GM23338 (cell line): ENCODE measurements around the gene SRSF8. TPM values are rescaled to one million over a fixed set of nuclear protein-coding genes. Genes with fewer than 3 reads are reported as not detected.

Source experiments
- ATAC-seq: fragments of 200-7000 bp; cut with Tn5 transposase; 3 replicates; pipeline ENCODE4 v1.9.1; 2020
- DNase-seq: peaks from one replicate; pipeline ENCODE4 v3.0.0-alpha.2; 2015; ENCODE audit warnings: low spot score
- H2AFZ ChIP-seq: fragments of 200-600 bp; sonication (generic); 2 replicates; pipeline ENCODE4 v1.8.0; 2016; ENCODE audit warnings: antibody characterized with exemption, mild to moderate bottlenecking, moderate library complexity
- H3F3A ChIP-seq: fragments of 200-600 bp; sonication (generic); replicated peaks from 2 replicates; pipeline ENCODE4 v1.8.0; 2017; ENCODE audit warnings: antibody characterized with exemption, mixed run types, low read depth
- H3K27ac ChIP-seq: fragments of 200-600 bp; sonication (generic); 2 replicates; pipeline ENCODE4 v1.6.1; 2016; ENCODE audit warnings: low read depth
- H3K27me3 ChIP-seq: fragments of 200-600 bp; sonication (generic); 2 replicates; pipeline ENCODE4 v1.8.0; 2016; ENCODE audit warnings: mild to moderate bottlenecking, mixed run types, moderate library complexity; ENCODE audit not compliant: insufficient read depth
- H3K36me3 ChIP-seq: fragments of 200-600 bp; sonication (generic); 2 replicates; pipeline ENCODE4 v1.8.0; 2016; ENCODE audit warnings: mild to moderate bottlenecking; ENCODE audit not compliant: insufficient read depth
- H3K4me1 ChIP-seq: fragments of 200-600 bp; sonication (generic); 2 replicates; pipeline ENCODE4 v1.8.0; 2016; ENCODE audit warnings: mild to moderate bottlenecking, moderate library complexity; ENCODE audit not compliant: insufficient read depth
- H3K4me2 ChIP-seq: fragments of 200-600 bp; sonication (generic); 2 replicates; pipeline ENCODE4 v1.7.1; 2017; ENCODE audit warnings: mixed run types
- H3K4me3 ChIP-seq: fragments of 200-600 bp; sonication (generic); 2 replicates; pipeline ENCODE4 v1.6.1; 2016; ENCODE audit warnings: mixed run types
- H3K79me2 ChIP-seq: fragments of 200-600 bp; sonication (generic); replicated peaks from 2 replicates; pipeline ENCODE4 v1.8.0; 2017; ENCODE audit warnings: mild to moderate bottlenecking; ENCODE audit not compliant: insufficient read depth
- H3K9me2 ChIP-seq: fragments of 200-600 bp; sonication (generic); 2 replicates; pipeline ENCODE4 v1.8.0; 2017; ENCODE audit not compliant: insufficient read depth
- H4K20me1 ChIP-seq: fragments of 200-600 bp; sonication (generic); replicated peaks from 2 replicates; pipeline ENCODE4 v1.8.0; 2017; ENCODE audit warnings: mild to moderate bottlenecking; ENCODE audit not compliant: insufficient read depth
- H3K27ac Mint-ChIP-seq: 2 replicates; pipeline ENCODE4 v1.8.0; 2020; ENCODE audit warnings: inconsistent platforms, mild to moderate bottlenecking, moderate library complexity, mixed read lengths
- H3K27me3 Mint-ChIP-seq: 3 replicates; pipeline ENCODE4 v1.8.0; 2022; ENCODE audit warnings: low read depth, mild to moderate bottlenecking, moderate library complexity, mixed read lengths, inconsistent platforms; ENCODE audit not compliant: insufficient read depth, poor library complexity
- H3K36me3 Mint-ChIP-seq: 3 replicates; pipeline ENCODE4 v1.8.0; 2021; ENCODE audit warnings: low read depth, mild to moderate bottlenecking, inconsistent platforms, moderate library complexity, mixed read lengths
- H3K4me1 Mint-ChIP-seq: 3 replicates; pipeline ENCODE4 v1.8.0; 2020; ENCODE audit warnings: mild to moderate bottlenecking, inconsistent platforms, mixed read lengths
- H3K4me3 Mint-ChIP-seq: 3 replicates; pipeline ENCODE4 v1.8.0; 2021; ENCODE audit warnings: moderate library complexity, mild to moderate bottlenecking, inconsistent platforms, mixed read lengths
- H3K9me3 Mint-ChIP-seq: 3 replicates; pipeline ENCODE4 v1.8.0; 2020; ENCODE audit warnings: moderate library complexity, mild to moderate bottlenecking, inconsistent platforms, mixed read lengths
- CREB1 ChIP-seq: fragments of 250-450 bp; sonication (Bioruptor Pico); IDR thresholded peaks from 2 replicates; pipeline ENCODE4 v1.5.0; 2020; ENCODE audit warnings: low read depth, mild to moderate bottlenecking, moderate library complexity
- EZH2 ChIP-seq: fragments of 200-600 bp; sonication (generic); IDR thresholded peaks from one replicate; pipeline ENCODE4 v1.8.0; 2017; ENCODE audit warnings: antibody characterized with exemption, mild to moderate bottlenecking, low read depth; ENCODE audit not compliant: unreplicated experiment
- EZH2phosphoT487 ChIP-seq: fragments of 200-600 bp; sonication (generic); IDR thresholded peaks from one replicate; pipeline ENCODE4 v1.8.1; 2018; ENCODE audit warnings: antibody characterized with exemption; ENCODE audit not compliant: unreplicated experiment
- JUNB ChIP-seq: IDR thresholded peaks from one replicate; pipeline ENCODE4 v1.6.1; 2016; ENCODE audit warnings: antibody characterized with exemption; ENCODE audit not compliant: unreplicated experiment
- NANOG ChIP-seq: IDR thresholded peaks from 2 replicates; pipeline ENCODE4 v1.6.1; 2016; ENCODE audit warnings: antibody characterized with exemption, borderline replicate concordance
- POLR2AphosphoS5 ChIP-seq: IDR thresholded peaks from 2 replicates; pipeline ENCODE4 v1.6.1; 2016; ENCODE audit warnings: antibody characterized with exemption, low read depth
- STAT1 ChIP-seq: IDR thresholded peaks from one replicate; pipeline ENCODE4 v1.6.1; 2016; ENCODE audit warnings: antibody characterized with exemption; ENCODE audit not compliant: unreplicated experiment
- ZNF114 ChIP-seq: fragments of 250-450 bp; sonication (Bioruptor Pico); IDR thresholded peaks from 2 replicates; pipeline ENCODE4 v1.5.0; 2020; ENCODE audit warnings: mild to moderate bottlenecking, moderate library complexity
- ZNF331 ChIP-seq: fragments of 250-450 bp; sonication (Bioruptor Pico); IDR thresholded peaks from 2 replicates; pipeline ENCODE4 v1.5.0; 2020; ENCODE audit warnings: low read depth, mild to moderate bottlenecking, moderate library complexity
- polyA plus RNA-seq: library from polyadenylated mRNA; unstranded; fragments of >200 nt; fragmentation: Nextera tagmentation; extraction: Ambion mirVana; gene quantifications from 2 replicates; pipeline ENCODE4 v1.2.1, GENCODE V29; 2016
- total RNA-seq: library from RNA; depleted of rRNA; stranded (reverse); fragments of >200 nt; shearing (Covaris generic); gene quantifications from 2 replicates; pipeline ENCODE4 v1.2.3, GENCODE V29; 2014
- TF ChIP-seq, protein P1 (sequence below), 2 experiments: fragments of 200-600 bp in 1 of 2; sonication (generic) in 1 of 2; conservative IDR thresholded peaks; 2 replicates each; pipeline versions ENCODE4 v1.5.1 to v1.6.1; 2016 to 2017; ENCODE audit warnings: antibody characterized with exemption in 2 of 2, low read depth in 2 of 2, mild to moderate bottlenecking in 2 of 2, moderate library complexity in 1 of 2
- TF ChIP-seq, protein P2 (sequence below): fragments of 250-450 bp; sonication (Bioruptor Pico); IDR thresholded peaks from 2 replicates; pipeline ENCODE4 v1.5.0; 2020; ENCODE audit warnings: mild to moderate bottlenecking, moderate library complexity
- TF ChIP-seq, protein P3 (sequence below): IDR thresholded peaks from 2 replicates; pipeline ENCODE4 v1.6.1; 2016; ENCODE audit warnings: antibody characterized with exemption
- TF ChIP-seq, protein P4 (sequence below): IDR thresholded peaks from one replicate; pipeline ENCODE4 v1.6.1; 2018; ENCODE audit warnings: antibody characterized with exemption; ENCODE audit not compliant: unreplicated experiment

Gene SRSF8
- total and polyA plus RNA-seq, 2 experiments from 2014 or later = 12.6 to 19.9 TPM

DNA sequence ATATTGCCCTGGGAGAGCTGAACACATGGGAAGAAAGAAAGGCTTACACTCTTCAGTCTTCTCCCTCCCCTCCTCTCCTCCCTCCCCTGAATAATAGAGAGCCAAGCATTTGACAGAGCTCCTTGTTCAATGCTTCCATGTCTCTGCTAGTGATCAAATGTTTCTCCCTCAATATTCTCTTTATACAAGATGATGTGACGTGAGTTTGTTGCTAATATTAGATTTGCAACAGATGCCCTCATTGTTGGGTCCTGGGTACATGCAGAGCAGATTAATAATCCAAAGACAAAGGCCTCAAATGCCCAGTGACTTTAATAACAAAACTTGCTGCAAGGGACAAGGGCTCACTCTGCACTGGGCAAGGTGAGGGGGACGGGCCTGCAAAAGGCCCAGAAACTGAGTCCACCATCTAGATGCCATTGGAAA, 15.9 kb downstream of the SRSF8 start:
- no peaks in the 10 kb centered on the region for H3F3A ChIP-seq
- ATAC-seq = no peak
- no peak overlapping the region for H3K27ac ChIP-seq
- Mint-ChIP-seq H3K4me1 (peaks cover 9% of the 10 kb centered on the region; the same call in 2 of the 3 replicates), H3K36me3 (no peaks in the 10 kb centered on the region), H3K4me3 (no peak overlapping the region), H3K27ac (no peak overlapping the region), H3K27me3 (no peaks in the 10 kb centered on the region), H3K9me3 (no peaks in the 10 kb centered on the region)
- H4K20me1 ChIP-seq = no peaks in the 10 kb centered on the region
- H2AFZ ChIP-seq = no peak overlapping the region
- TF ChIP-seq EZH2phosphoT487 = no peak
- TF ChIP-seq, protein P1, sequence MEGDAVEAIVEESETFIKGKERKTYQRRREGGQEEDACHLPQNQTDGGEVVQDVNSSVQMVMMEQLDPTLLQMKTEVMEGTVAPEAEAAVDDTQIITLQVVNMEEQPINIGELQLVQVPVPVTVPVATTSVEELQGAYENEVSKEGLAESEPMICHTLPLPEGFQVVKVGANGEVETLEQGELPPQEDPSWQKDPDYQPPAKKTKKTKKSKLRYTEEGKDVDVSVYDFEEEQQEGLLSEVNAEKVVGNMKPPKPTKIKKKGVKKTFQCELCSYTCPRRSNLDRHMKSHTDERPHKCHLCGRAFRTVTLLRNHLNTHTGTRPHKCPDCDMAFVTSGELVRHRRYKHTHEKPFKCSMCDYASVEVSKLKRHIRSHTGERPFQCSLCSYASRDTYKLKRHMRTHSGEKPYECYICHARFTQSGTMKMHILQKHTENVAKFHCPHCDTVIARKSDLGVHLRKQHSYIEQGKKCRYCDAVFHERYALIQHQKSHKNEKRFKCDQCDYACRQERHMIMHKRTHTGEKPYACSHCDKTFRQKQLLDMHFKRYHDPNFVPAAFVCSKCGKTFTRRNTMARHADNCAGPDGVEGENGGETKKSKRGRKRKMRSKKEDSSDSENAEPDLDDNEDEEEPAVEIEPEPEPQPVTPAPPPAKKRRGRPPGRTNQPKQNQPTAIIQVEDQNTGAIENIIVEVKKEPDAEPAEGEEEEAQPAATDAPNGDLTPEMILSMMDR (conservative IDR thresholded peaks at IDR 0.05; ENCODE audit: low read depth in 2 of 2) = no peak
- TF ChIP-seq, protein P2, sequence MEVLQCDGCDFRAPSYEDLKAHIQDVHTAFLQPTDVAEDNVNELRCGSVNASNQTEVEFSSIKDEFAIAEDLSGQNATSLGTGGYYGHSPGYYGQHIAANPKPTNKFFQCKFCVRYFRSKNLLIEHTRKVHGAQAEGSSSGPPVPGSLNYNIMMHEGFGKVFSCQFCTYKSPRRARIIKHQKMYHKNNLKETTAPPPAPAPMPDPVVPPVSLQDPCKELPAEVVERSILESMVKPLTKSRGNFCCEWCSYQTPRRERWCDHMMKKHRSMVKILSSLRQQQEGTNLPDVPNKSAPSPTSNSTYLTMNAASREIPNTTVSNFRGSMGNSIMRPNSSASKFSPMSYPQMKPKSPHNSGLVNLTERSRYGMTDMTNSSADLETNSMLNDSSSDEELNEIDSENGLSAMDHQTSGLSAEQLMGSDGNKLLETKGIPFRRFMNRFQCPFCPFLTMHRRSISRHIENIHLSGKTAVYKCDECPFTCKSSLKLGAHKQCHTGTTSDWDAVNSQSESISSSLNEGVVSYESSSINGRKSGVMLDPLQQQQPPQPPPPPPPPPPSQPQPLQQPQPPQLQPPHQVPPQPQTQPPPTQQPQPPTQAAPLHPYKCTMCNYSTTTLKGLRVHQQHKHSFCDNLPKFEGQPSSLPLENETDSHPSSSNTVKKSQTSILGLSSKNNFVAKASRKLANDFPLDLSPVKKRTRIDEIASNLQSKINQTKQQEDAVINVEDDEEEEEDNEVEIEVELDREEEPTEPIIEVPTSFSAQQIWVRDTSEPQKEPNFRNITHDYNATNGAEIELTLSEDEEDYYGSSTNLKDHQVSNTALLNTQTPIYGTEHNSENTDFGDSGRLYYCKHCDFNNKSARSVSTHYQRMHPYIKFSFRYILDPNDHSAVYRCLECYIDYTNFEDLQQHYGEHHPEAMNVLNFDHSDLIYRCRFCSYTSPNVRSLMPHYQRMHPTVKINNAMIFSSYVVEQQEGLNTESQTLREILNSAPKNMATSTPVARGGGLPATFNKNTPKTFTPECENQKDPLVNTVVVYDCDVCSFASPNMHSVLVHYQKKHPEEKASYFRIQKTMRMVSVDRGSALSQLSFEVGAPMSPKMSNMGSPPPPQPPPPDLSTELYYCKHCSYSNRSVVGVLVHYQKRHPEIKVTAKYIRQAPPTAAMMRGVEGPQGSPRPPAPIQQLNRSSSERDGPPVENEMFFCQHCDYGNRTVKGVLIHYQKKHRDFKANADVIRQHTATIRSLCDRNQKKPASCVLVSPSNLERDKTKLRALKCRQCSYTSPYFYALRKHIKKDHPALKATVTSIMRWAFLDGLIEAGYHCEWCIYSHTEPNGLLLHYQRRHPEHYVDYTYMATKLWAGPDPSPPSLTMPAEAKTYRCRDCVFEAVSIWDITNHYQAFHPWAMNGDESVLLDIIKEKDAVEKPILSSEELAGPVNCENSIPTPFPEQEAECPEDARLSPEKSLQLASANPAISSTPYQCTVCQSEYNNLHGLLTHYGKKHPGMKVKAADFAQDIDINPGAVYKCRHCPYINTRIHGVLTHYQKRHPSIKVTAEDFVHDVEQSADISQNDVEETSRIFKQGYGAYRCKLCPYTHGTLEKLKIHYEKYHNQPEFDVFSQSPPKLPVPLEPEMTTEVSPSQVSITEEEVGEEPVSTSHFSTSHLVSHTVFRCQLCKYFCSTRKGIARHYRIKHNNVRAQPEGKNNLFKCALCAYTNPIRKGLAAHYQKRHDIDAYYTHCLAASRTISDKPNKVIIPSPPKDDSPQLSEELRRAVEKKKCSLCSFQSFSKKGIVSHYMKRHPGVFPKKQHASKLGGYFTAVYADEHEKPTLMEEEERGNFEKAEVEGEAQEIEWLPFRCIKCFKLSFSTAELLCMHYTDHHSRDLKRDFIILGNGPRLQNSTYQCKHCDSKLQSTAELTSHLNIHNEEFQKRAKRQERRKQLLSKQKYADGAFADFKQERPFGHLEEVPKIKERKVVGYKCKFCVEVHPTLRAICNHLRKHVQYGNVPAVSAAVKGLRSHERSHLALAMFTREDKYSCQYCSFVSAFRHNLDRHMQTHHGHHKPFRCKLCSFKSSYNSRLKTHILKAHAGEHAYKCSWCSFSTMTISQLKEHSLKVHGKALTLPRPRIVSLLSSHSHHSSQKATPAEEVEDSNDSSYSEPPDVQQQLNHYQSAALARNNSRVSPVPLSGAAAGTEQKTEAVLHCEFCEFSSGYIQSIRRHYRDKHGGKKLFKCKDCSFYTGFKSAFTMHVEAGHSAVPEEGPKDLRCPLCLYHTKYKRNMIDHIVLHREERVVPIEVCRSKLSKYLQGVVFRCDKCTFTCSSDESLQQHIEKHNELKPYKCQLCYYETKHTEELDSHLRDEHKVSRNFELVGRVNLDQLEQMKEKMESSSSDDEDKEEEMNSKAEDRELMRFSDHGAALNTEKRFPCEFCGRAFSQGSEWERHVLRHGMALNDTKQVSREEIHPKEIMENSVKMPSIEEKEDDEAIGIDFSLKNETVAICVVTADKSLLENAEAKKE (CRISPR knock-in tag) = no peak
- TF ChIP-seq ZNF114 (CRISPR knock-in tag) = no peak
- no peak for TF ChIP-seq POLR2AphosphoS5
- no peak for TF ChIP-seq CREB1
- TF ChIP-seq STAT1 = no peak
- TF ChIP-seq, protein P3, sequence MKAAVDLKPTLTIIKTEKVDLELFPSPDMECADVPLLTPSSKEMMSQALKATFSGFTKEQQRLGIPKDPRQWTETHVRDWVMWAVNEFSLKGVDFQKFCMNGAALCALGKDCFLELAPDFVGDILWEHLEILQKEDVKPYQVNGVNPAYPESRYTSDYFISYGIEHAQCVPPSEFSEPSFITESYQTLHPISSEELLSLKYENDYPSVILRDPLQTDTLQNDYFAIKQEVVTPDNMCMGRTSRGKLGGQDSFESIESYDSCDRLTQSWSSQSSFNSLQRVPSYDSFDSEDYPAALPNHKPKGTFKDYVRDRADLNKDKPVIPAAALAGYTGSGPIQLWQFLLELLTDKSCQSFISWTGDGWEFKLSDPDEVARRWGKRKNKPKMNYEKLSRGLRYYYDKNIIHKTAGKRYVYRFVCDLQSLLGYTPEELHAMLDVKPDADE = no peak
- no peak for TF ChIP-seq EZH2
- no peak for TF ChIP-seq ZNF331
- no peak for TF ChIP-seq NANOG
- TF ChIP-seq JUNB = no peak
- TF ChIP-seq, protein P4, sequence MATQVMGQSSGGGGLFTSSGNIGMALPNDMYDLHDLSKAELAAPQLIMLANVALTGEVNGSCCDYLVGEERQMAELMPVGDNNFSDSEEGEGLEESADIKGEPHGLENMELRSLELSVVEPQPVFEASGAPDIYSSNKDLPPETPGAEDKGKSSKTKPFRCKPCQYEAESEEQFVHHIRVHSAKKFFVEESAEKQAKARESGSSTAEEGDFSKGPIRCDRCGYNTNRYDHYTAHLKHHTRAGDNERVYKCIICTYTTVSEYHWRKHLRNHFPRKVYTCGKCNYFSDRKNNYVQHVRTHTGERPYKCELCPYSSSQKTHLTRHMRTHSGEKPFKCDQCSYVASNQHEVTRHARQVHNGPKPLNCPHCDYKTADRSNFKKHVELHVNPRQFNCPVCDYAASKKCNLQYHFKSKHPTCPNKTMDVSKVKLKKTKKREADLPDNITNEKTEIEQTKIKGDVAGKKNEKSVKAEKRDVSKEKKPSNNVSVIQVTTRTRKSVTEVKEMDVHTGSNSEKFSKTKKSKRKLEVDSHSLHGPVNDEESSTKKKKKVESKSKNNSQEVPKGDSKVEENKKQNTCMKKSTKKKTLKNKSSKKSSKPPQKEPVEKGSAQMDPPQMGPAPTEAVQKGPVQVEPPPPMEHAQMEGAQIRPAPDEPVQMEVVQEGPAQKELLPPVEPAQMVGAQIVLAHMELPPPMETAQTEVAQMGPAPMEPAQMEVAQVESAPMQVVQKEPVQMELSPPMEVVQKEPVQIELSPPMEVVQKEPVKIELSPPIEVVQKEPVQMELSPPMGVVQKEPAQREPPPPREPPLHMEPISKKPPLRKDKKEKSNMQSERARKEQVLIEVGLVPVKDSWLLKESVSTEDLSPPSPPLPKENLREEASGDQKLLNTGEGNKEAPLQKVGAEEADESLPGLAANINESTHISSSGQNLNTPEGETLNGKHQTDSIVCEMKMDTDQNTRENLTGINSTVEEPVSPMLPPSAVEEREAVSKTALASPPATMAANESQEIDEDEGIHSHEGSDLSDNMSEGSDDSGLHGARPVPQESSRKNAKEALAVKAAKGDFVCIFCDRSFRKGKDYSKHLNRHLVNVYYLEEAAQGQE = no peak
- no peaks in the 10 kb centered on the region for H3K27me3 ChIP-seq
- DNase-seq = no peak
- H3K9me2 ChIP-seq = no peaks in the 10 kb centered on the region
- H3K4me1 ChIP-seq = peaks cover 12% of the 10 kb centered on the region
- H3K4me3 ChIP-seq = no peak overlapping the region
- H3K4me2 ChIP-seq = no peak overlapping the region
- no peaks in the 10 kb centered on the region for H3K36me3 ChIP-seq
- no peaks in the 10 kb centered on the region for H3K79me2 ChIP-seq
